ENCODE results near the gene CD3D. TPM values are rescaled to one million over a fixed set of nuclear protein-coding genes. Genes with fewer than 3 reads are reported as not detected.
"Not testable (repeated sequence)": the region's sequence is repeated elsewhere in the genome, so short reads cannot be mapped to it uniquely, and the experiment has no call there.

The CD3D gene
- total and polyA plus RNA-seq, 7 donors: 0.12 to 0.81 (median 0.32) TPM; not detected in 1

DNA sequence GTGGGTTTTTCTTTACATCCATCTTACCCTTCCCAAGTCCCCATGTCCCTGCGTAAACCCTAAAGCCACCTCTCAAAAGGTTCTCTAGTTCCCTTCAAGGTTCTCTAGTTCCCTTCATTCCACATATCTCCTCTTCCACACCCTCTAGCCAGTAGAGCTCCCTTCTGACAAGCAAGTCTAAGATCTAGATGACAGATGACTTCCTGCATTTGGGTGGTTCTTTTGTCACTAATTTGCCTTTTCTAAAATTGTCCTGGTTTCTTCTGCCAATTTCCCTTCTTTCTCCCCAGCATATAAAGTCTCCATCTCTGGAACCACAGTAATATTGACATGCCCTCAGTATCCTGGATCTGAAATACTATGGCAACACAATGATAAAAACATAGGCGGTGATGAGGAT is 30.2 kb downstream of the CD3D start:
- no peak for ATAC-seq
- H3K4me1 ChIP-seq: no peaks in the 10 kb centered on the region
- no peak for DNase-seq
- intact Hi-C loops (cut with DNase I): no loop called here
- no peak overlapping the region for H3K4me3 ChIP-seq
- TF ChIP-seq CTCF (IDR thresholded peaks at IDR 0.05): no peak
- peaks cover 0 to 32% (median 11%) of the 10 kb centered on the region in 3 donors for H3K27me3 ChIP-seq (ENCODE audit: insufficient read depth in 3 of 3, low read length in 2 of 3)
- no peak overlapping the region for H3K27ac ChIP-seq
- 91 to 98% (median 93%) methylated on average over 2 of the region's 2 CpGs for WGBS, 3 donors
- no peaks in the 10 kb centered on the region for H3K36me3 ChIP-seq (ENCODE audit: insufficient read depth in 1 of 2, low read depth in 1 of 2)
- no peaks in the 10 kb centered on the region for H3K9me3 ChIP-seq

DNA sequence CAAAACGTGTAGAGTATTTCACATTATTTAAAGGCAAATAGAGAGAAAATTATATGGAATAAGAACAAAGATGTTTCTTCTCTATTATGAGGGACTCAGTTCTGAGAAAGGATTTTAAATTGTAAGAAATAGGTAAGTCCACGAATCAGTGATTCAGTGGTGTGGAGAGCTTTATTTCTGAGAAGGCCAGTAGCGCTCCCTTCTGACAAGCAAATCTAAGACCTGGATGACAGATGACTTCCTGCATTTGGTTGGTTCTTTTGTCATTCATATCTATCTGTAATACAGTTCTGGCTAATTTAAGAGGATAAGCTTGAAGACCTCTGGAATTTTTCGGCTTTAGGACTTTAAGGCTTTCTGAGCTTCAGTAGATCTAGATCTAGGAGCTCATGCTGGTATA is 31.0 kb downstream of the CD3D start:
- H3K36me3 ChIP-seq (ENCODE audit: insufficient read depth in 1 of 2, low read depth in 1 of 2): no peaks in the 10 kb centered on the region
- no peak overlapping the region for H3K4me3 ChIP-seq
- intact Hi-C loops (cut with DNase I): no loop called here
- no peaks in the 10 kb centered on the region for H3K4me1 ChIP-seq
- TF ChIP-seq CTCF (IDR thresholded peaks at IDR 0.05): no peak
- H3K9me3 ChIP-seq: no peaks in the 10 kb centered on the region
- 62 to 69% (median 64%) methylated on average over 4 of the region's 4 CpGs for WGBS, 3 donors
- no peak overlapping the region for H3K27ac ChIP-seq
- DNase-seq (no peak), ATAC-seq (no peak)
- H3K27me3 ChIP-seq (ENCODE audit: insufficient read depth in 3 of 3, low read length in 2 of 3): peaks cover 0 to 32% (median 8%) of the 10 kb centered on the region in 3 donors

DNA sequence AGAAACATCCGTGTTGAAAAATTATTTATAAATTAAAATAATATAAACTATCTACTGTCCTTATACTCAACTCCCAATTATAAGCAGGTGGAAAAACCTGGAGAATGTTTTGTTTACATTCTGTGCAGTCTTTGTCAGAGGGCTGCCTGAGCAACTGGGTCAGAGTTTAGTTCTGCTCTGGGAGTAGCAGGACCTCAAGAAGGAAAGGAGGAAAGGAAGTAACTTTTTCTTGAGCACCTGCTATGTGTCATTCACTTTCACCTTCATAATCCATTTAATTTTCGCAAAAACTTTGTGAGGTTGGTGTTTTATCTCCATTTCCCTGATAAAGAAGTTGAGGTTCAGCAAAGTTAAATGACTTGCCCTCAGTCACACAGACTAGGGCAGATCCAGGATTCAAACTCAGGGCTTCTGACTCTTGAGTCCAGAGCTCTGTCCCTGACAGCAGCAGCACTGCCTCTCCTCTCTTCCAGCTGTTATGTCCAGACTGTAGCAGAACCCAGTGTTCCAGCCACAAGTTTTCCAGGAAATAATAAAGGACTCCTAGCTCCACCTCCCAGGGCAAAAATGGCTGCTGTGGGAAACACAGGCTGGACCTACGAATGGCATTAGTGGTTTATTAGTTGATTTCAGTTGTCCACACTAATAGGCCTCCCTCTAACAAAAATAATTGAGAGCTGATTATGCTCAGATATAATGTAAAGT is 31.6 kb downstream of the CD3D start:
- TF ChIP-seq CTCF (IDR thresholded peaks at IDR 0.05): no peak
- intact Hi-C loops (cut with DNase I): no loop called here
- WGBS, 3 donors: 74 to 77% (median 76%) methylated on average over 3 of the region's 3 CpGs
- Histone ChIP-seq H3K27ac (no peak overlapping the region), H3K4me3 (no peak overlapping the region), H3K27me3 (ENCODE audit: insufficient read depth in 3 of 3, low read length in 2 of 3) (peaks cover 0 to 32% (median 8%) of the 10 kb centered on the region in 3 donors), H3K9me3 (no peaks in the 10 kb centered on the region), H3K36me3 (ENCODE audit: insufficient read depth in 1 of 2, low read depth in 1 of 2) (no peaks in the 10 kb centered on the region), H3K4me1 (no peaks in the 10 kb centered on the region)
- DNase-seq (no peak), ATAC-seq (no peak)

DNA sequence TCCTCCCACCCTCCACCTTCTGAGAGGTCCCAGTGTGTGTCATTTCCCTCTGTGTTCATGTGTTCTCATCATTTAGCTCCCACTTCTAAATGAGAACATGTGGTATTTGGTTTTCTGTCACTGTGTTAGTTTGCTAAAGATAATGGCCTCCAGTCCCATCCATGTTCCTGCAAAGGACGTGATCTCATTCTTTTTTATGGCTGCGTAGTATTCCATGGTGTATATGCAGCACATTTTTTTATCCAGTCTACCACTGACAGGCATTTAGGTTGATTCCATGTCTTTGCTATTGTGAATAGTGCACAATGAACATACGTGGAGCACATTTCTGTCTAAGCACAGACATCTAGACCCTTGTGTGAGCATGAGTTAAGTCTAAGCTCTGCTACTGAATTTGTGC is 32.2 kb downstream of the CD3D start:
- intact Hi-C loops (cut with DNase I): no loop called here
- ATAC-seq: no peak
- Histone ChIP-seq H3K4me1 (no peaks in the 10 kb centered on the region), H3K27me3 (ENCODE audit: insufficient read depth in 3 of 3, low read length in 2 of 3) (peaks cover 0 to 27% (median 4%) of the 10 kb centered on the region in 3 donors), H3K27ac (no peak overlapping the region), H3K4me3 (no peak overlapping the region), H3K9me3 (no peaks in the 10 kb centered on the region), H3K36me3 (ENCODE audit: insufficient read depth in 1 of 2, low read depth in 1 of 2) (no peaks in the 10 kb centered on the region)
- no peak for DNase-seq
- no peak for TF ChIP-seq CTCF (IDR thresholded peaks at IDR 0.05)
- 86 to 91% (median 86%) methylated on average over 3 of the region's 3 CpGs for WGBS, 3 donors

DNA sequence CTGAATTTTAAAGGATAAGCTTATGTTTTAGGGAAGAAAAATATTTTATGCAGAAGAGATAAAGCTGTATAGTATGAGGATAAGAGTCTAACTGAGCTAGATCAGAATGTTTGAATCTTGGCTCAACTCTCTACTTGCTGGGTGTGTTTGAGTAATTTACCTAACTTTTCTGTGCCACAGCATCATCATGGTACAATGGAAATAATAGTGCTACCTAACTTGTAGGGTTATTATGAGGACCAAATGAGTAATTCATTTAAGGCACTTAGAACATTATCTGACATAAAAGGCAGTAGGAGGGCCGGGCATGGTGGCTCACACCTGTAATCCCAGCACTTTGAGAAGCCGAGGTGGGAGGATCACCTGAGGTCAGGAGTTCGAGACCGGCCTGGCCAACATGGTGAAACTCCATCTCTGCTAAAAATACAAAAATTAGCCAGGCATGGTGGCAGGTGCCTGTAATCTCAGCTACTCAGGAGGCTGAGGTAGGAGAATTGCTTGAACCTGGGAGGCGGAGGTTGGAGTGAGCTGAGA is 33.4 kb downstream of the CD3D start:
- H3K4me3 ChIP-seq; DNase-seq; H3K9me3 ChIP-seq; ATAC-seq; intact Hi-C loops (cut with DNase I); H3K4me1 ChIP-seq; H3K36me3 ChIP-seq (ENCODE audit: insufficient read depth in 1 of 2, low read depth in 1 of 2); H3K27ac ChIP-seq: not testable (repeated sequence)
- 84 to 89% (median 88%) methylated on average over 5 of the region's 5 CpGs for WGBS, 3 donors
- H3K27me3 ChIP-seq (ENCODE audit: insufficient read depth in 3 of 3, low read length in 2 of 3): peaks cover 0 to 19% (median 2%) of the 10 kb centered on the region in 3 donors

All from psoas muscle (tissue), 8 donors.